ENCODE results near the gene KLF12. TPM values are rescaled to one million over a fixed set of nuclear protein-coding genes. Genes with fewer than 3 reads are reported as not detected.

Gene KLF12
- total RNA-seq, 1 donor from 2014 or later, result 10.1 TPM

DNA sequence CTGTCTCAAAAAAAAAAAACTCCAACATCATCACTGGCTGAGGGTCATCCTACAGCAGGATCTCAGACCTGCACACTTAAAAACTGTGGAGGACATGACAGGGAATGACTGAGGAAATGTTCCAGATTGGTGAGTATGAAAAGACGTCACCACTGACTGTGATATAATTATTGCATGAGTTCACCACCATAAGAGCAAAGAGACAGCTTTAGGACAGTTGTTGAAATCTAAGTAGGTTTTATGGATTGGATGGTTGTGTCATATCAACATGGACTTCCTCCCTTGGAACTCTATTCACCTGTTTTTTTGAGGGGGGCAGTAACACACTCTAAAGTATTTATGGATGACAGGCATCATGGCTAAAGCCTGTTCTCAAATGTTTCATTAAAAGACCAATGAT is 31.5 kb downstream of the KLF12 start:
- no peak for DNase-seq (ENCODE audit: low spot score)
- Mint-ChIP-seq H3K9me3 (peaks cover 47% of the 10 kb centered on the region), H3K27ac (no peak overlapping the region), H3K27me3 (ENCODE audit: insufficient read depth, low read depth) (peaks cover 8% of the 10 kb centered on the region), H3K4me1 (no peaks in the 10 kb centered on the region), H3K36me3 (peaks cover 28% of the 10 kb centered on the region), H3K4me3 (no peak overlapping the region)
- no peak overlapping the region for H2AFZ ChIP-seq (replicated peaks)
- no peaks in the 10 kb centered on the region for H3F3A ChIP-seq (ENCODE audit: low read depth)
- no peaks in the 10 kb centered on the region for H3K9me3 ChIP-seq (ENCODE audit: low read depth)
- H3K9ac ChIP-seq, result no peak overlapping the region
- no peak overlapping the region for H3K27ac ChIP-seq
- H3K4me3 ChIP-seq, result no peak overlapping the region
- no peaks in the 10 kb centered on the region for H4K20me1 ChIP-seq (ENCODE audit: low read depth)
- peaks cover 43% of the 10 kb centered on the region for H3K79me2 ChIP-seq (ENCODE audit: low read depth)
- no peaks in the 10 kb centered on the region for H3K36me3 ChIP-seq
- no peak overlapping the region for H3K4me2 ChIP-seq
- no peaks in the 10 kb centered on the region for H3K27me3 ChIP-seq
- TF ChIP-seq, protein P1, sequence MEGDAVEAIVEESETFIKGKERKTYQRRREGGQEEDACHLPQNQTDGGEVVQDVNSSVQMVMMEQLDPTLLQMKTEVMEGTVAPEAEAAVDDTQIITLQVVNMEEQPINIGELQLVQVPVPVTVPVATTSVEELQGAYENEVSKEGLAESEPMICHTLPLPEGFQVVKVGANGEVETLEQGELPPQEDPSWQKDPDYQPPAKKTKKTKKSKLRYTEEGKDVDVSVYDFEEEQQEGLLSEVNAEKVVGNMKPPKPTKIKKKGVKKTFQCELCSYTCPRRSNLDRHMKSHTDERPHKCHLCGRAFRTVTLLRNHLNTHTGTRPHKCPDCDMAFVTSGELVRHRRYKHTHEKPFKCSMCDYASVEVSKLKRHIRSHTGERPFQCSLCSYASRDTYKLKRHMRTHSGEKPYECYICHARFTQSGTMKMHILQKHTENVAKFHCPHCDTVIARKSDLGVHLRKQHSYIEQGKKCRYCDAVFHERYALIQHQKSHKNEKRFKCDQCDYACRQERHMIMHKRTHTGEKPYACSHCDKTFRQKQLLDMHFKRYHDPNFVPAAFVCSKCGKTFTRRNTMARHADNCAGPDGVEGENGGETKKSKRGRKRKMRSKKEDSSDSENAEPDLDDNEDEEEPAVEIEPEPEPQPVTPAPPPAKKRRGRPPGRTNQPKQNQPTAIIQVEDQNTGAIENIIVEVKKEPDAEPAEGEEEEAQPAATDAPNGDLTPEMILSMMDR (IDR thresholded peaks at IDR 0.05), result no peak
- TF ChIP-seq EZH2 (IDR thresholded peaks at IDR 0.05) (no peak), EZH2phosphoT487 (IDR thresholded peaks at IDR 0.05) (no peak)
- H3K4me1 ChIP-seq, result no peaks in the 10 kb centered on the region

DNA sequence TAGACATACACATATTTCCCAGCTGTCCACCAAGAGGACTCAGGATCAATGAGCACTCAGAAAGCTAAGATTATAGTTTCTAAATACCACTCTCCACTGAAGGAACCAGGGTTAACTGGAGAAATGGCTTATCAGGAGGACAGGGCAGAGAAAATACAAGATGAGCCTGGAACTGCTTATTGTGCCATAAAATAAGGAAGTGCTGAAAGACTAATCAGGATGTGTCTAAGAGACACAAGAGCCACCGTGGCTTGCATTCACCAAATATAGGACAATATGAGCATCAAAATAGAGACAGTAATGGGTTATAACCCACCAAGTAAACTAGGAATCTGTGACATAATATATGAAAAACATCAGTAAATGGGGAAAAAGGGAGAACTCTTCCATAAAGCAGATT is 32.8 kb downstream of the KLF12 start:
- no peaks in the 10 kb centered on the region for H3F3A ChIP-seq (ENCODE audit: low read depth)
- peaks cover 8% of the 10 kb centered on the region for H3K27me3 Mint-ChIP-seq (ENCODE audit: insufficient read depth, low read depth)

DNA sequence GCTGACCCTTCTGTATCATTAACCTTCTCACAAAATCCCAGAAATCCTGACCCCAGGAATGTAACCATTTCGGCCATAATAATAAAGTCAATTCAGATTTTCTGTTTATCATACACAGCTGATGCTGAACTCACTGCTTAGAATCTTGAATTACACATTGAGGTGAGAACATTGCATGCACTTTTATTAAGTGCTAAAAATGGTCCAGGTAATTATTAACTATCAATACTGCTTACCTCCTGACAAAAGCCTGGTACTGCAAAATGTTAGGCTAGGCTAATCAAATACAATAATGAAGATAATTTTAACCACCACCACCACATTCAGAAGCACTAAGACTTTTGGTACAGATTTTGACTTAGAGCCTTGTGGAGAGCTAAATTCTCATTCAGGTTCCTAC is 36.1 kb downstream of the KLF12 start:
- Histone ChIP-seq H3K4me1 (no peaks in the 10 kb centered on the region), H3K27ac (no peak overlapping the region), H3K4me3 (no peak overlapping the region), H3K9me3 (ENCODE audit: low read depth) (no peaks in the 10 kb centered on the region), H3K79me2 (ENCODE audit: low read depth) (peaks cover 29% of the 10 kb centered on the region), H2AFZ (replicated peaks) (no peak overlapping the region), H3K27me3 (no peaks in the 10 kb centered on the region), H3K9ac (no peak overlapping the region), H3K4me2 (no peak overlapping the region), H3F3A (ENCODE audit: low read depth) (no peaks in the 10 kb centered on the region), H4K20me1 (ENCODE audit: low read depth) (no peaks in the 10 kb centered on the region), H3K36me3 (no peaks in the 10 kb centered on the region)
- H3K4me3 Mint-ChIP-seq, result no peak overlapping the region
- TF ChIP-seq, protein P1 (IDR thresholded peaks at IDR 0.05), result no peak
- TF ChIP-seq EZH2phosphoT487 (IDR thresholded peaks at IDR 0.05) (no peak), EZH2 (IDR thresholded peaks at IDR 0.05) (no peak)
- H3K36me3 Mint-ChIP-seq, result peaks cover 32% of the 10 kb centered on the region
- no peaks in the 10 kb centered on the region for H3K4me1 Mint-ChIP-seq
- peaks cover 8% of the 10 kb centered on the region for H3K27me3 Mint-ChIP-seq (ENCODE audit: insufficient read depth, low read depth)
- peaks cover 52% of the 10 kb centered on the region for H3K9me3 Mint-ChIP-seq
- DNase-seq (ENCODE audit: low spot score), result no peak
- no peak overlapping the region for H3K27ac Mint-ChIP-seq

More for the DNA sequence above, 32.8 kb downstream of the KLF12 start:
- H3K9me3 Mint-ChIP-seq, result peaks cover 42% of the 10 kb centered on the region
- Histone ChIP-seq H3K9me3 (ENCODE audit: low read depth) (no peaks in the 10 kb centered on the region), H3K27ac (no peak overlapping the region), H2AFZ (replicated peaks) (no peak overlapping the region), H3K27me3 (no peaks in the 10 kb centered on the region), H3K4me1 (no peaks in the 10 kb centered on the region), H3K36me3 (no peaks in the 10 kb centered on the region), H4K20me1 (ENCODE audit: low read depth) (no peaks in the 10 kb centered on the region), H3K4me3 (no peak overlapping the region), H3K4me2 (no peak overlapping the region), H3K9ac (no peak overlapping the region), H3K79me2 (ENCODE audit: low read depth) (peaks cover 47% of the 10 kb centered on the region)
- H3K4me3 Mint-ChIP-seq, result no peak overlapping the region
- no peak for DNase-seq (ENCODE audit: low spot score)
- H3K36me3 Mint-ChIP-seq, result peaks cover 25% of the 10 kb centered on the region
- TF ChIP-seq EZH2 (IDR thresholded peaks at IDR 0.05) (no peak), EZH2phosphoT487 (IDR thresholded peaks at IDR 0.05) (no peak)
- TF ChIP-seq, protein P1 (IDR thresholded peaks at IDR 0.05), result no peak
- no peaks in the 10 kb centered on the region for H3K4me1 Mint-ChIP-seq
- no peak overlapping the region for H3K27ac Mint-ChIP-seq
